Inflammatory macrophage (primary cell): Measurements from ENCODE around the gene MECP2.

Experiments
- DNase-seq, 2 donors: peaks; one replicate each; pipeline ENCODE4 v3.0.0-alpha.2; 2020 to 2022

MECP2 gene

GRCh38 chrX:154030715-154031305, 66.7 kb downstream of the MECP2 start:
- DNase-seq: no peak

- DNase-seq: no peak
Measured at GRCh38 chrX:154030266-154030665, 67.3 kb downstream of the MECP2 start.

- no peak for DNase-seq
Measured at GRCh38 chrX:154029439-154029838, 68.1 kb downstream of the MECP2 start.

- DNase-seq: no peak
Measured at GRCh38 chrX:154028502-154029184, 68.9 kb downstream of the MECP2 start.

- peak; percentile 54 to 76 for DNase-seq
Measured at GRCh38 chrX:154027986-154028385, 69.5 kb downstream of the MECP2 start.

DNA sequence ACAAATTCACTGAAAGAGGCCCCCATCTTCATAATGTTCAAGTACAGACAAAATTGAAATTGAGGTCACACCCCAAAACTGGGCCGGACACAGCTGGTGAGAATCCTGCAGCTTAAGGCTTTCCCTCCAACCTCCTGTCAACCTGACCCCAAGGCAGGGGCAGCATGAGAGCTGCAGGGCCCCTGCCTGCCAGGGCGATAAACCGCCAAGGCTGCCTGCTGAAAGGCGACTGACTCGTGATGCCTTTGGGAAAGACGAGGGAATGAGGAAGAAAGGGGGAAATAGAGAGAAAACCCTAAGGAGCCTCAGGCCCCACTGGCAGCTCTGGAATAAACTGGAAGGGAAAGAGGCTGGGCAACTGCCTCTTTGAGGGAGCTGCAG, 70.5 kb downstream of the MECP2 start:
- no peak for DNase-seq

- no peak for DNase-seq
Measured at GRCh38 chrX:154026136-154027021, 71.1 kb downstream of the MECP2 start.

DNA sequence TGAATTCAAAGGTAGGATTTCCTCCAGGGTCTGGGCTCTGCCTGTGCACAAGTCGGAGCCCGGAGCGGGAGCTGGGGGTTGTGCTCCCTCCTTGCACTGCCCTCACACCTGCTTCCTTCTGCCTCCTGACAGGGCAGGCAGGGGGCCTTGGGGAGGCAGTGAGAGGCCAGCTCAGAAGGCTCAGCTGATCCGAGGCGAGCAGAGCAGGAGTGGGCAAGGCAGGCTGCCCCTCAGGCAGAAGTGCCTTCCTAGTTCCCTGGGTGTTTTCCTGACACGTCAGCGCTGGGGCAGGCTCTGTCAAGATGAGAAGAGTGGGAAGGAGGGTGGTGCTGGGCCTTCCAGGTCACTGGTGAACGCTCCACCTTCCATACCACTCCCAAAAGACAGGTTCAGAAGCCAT, 72.3 kb downstream of the MECP2 start:
- DNase-seq: no peak

DNA sequence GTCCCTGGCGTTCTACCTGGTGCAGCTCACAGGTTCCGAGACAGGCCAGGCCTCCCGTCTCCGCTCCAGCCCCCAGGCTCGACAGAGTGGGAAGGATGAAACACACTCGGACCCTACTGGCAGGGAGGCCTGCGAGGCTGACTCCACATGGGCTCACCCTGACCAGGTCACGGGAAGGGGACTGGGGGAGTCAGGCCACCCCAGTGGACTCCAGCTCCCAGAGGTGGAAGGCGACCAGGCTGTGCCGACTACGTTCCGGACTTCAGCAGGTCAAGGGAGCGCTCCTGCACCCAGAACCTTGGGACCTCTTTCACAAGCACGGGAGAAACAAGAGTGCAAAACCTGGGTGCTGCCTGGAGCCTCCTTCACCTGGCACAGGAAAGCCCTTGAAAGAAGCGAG, 73.2 kb downstream of the MECP2 start:
- DNase-seq: no peak

DNA sequence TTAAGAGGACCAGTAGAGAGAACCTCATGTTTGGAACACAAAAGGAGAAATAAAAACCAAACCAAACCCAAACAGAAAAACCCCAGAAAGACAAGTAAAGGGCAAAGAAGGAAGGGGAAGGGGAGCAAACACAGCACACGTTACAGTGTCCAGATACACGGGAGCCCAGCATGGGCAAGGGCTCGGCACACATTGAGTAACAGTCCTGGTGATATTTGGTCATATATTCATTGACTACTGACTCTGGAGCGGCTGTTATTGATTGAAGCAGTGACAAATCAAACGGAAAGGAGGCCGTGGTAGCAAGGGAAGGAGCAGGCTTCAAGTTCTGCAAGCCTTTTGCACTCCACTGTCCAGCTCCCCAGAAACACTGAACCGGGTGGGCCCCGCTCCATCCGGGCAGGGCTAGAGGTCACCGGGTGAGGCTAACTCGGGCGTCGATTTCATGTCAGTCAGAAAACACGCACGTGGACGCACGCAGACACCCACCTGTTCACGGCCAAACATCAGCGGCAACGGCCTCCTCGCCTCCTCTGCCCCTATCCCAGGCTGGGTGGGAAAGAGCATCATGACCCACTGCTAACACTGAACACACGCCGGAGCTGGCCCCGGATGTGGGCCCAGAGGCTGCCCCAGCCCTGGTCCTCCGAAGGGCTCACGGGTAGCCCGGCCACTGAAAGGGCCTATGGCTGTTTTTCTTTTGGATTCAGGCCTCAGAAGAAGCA, 74.1 kb downstream of the MECP2 start:
- DNase-seq: no peak

DNA sequence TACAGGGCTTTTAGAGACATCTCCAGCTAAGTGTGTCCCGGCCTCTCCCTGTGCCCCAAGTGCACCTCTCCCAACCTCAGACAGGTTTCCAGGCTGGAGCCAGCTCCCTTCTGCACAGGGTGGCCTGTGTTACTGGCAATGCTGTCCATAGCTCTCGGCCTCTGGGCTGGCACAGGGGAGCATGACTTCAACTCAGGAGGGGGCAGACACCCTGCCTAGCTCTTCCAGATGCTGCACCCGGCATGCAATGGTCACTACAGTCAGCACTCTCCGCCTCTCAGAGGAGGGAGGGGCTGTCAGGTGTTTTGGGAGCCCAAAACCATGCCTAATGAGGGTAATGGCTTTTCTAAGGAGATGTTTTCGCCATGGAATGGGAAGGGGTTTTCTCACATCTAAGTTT, 75.4 kb downstream of the MECP2 start:
- no peak for DNase-seq

DNA sequence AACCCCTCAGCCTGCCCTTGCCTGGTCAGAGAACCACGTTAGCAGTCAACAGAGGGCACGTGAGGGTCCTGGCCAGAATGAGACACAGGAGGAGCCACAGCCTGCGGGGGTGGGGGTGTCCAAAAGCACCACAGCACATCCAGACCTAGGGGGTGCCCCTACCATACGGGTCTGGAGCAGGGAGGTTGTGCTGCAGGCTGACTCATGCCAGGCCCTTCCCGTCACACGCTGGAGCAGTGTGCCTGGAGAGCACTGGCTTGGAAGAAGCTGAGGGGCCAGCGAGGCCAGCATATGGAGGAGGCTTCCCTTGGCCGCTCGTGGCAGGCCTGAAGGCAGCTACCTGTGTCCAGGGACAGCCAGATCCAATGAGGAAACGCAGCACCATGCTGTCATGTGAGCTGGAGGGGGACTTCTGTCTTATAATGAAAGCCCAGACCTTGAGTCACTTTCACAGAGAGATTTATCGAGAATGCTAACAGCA, 76.3 kb downstream of the MECP2 start:
- peak; percentile 21 to 53 for DNase-seq

DNA sequence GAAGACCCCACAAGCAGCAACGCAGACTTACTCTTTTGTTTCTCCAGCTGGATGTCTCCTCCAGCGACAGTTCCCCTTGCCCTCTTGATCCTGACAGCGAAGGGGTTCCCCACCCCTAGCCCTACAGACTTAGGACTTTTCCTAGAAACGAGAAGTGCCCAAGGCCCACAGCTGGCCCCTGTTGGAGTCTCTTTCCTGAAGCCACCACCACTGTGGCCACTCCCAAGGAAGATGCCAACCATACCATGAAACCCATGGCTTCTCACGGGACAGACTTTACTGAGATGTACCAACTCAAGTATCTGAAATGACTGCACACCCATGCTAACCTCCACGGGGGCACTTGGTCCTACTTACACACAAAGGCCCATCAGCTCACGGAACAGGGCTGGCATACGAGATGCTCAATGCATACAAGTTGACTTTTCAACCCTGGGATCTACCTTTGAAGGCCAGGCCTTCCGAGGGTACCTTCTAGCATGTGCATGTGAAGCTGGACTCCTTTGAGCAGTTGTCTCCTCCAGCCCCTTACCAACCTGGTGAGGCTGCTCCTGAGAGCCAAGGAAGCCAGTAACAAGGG, 76.9 kb downstream of the MECP2 start:
- DNase-seq: peak; percentile 71 to 73

GRCh38 chrX:154019633-154020528, 77.6 kb downstream of the MECP2 start, which contains the start of gene IRAK1:
TSS of gene IRAK1 (minus strand) at chrX:154019902. CDS start at chrX:154019812, 90 bp downstream.
- peak; percentile 63 to 82 for DNase-seq

GRCh38 chrX:154019061-154019621, 78.4 kb downstream of the MECP2 start:
- DNase-seq: no peak

- DNase-seq: no peak
Measured at GRCh38 chrX:154018518-154019060, 78.9 kb downstream of the MECP2 start.

GRCh38 chrX:154017766-154018517, 79.6 kb downstream of the MECP2 start:
- no peak for DNase-seq

- no peak for DNase-seq
Measured at GRCh38 chrX:154016366-154017076, 81.0 kb downstream of the MECP2 start.
